SK-N-SH (cell line): ENCODE results near the gene PARD3. TPM values are rescaled to one million over a fixed set of nuclear protein-coding genes. Genes with fewer than 3 reads are reported as not detected.

Experiments used
- CTCF ChIA-PET: fragments of 300-600, 350-600 bp; formaldehyde crosslinking; extraction: SDS; loops from one replicate; lab custom pipeline; 2021; lab: Yijun Ruan, JAX
- POLR2A ChIA-PET: fragments of 350-600 bp; sonication (Branson Sonifier 250); formaldehyde crosslinking; extraction: SDS; loops from one replicate; lab custom pipeline; 2020; ENCODE audit warnings: antibody characterized with exemption, inconsistent platforms; lab: Yijun Ruan, JAX
- DNase-seq: peaks from one replicate; pipeline ENCODE4 v3.0.0; 2012
- H2AFZ ChIP-seq: fragments of 200-600 bp; sonication (generic); 2 replicates; pipeline ENCODE4 v1.8.1; 2016; ENCODE audit warnings: antibody characterized with exemption, mild to moderate bottlenecking, low read depth
- H3F3A ChIP-seq: fragments of 200-600 bp; sonication (generic); replicated peaks from 2 replicates; pipeline ENCODE3; 2016; ENCODE audit warnings: antibody characterized with exemption, mild to moderate bottlenecking; ENCODE audit not compliant: insufficient read depth
- H3K27ac ChIP-seq, 2 experiments: fragments of 200-500 bp in 1 of 2; fragments of 200-600 bp in 1 of 2; sonication (Bioruptor generic) in 1 of 2; sonication (generic), shearing (Covaris generic) in 1 of 2; 2 replicates each; pipeline versions ENCODE4 v1.5.1 to v1.6.1; 2014 to 2016; ENCODE audit warnings: low read depth in 2 of 2, inconsistent platforms in 1 of 2, low read length in 1 of 2, mild to moderate bottlenecking in 1 of 2, mixed read lengths in 1 of 2
- H3K27me3 ChIP-seq: fragments of 200-600 bp; sonication (generic), shearing (Covaris generic); 2 replicates; pipeline ENCODE4 v1.6.1; 2016; ENCODE audit warnings: mixed run types; ENCODE audit not compliant: insufficient read depth
- H3K36me3 ChIP-seq, 2 experiments: fragments of 200-500 bp in 1 of 2; fragments of 200-600 bp in 1 of 2; sonication (Bioruptor generic) in 1 of 2; sonication (generic) in 1 of 2; replicated peaks in 1 of 2; 2 replicates each; pipeline versions ENCODE3 to v1.5.1; 2014 to 2016; ENCODE audit warnings: low read length in 1 of 2, mild to moderate bottlenecking in 1 of 2; ENCODE audit not compliant: insufficient read depth in 2 of 2, control insufficient read depth in 1 of 2
- H3K4me1 ChIP-seq, 2 experiments: fragments of 200-500 bp in 1 of 2; fragments of 200-600 bp in 1 of 2; sonication (Bioruptor generic) in 1 of 2; sonication (generic), shearing (Covaris generic) in 1 of 2; 2 replicates each; pipeline versions ENCODE4 v1.5.1 to v1.6.1; 2014 to 2016; ENCODE audit warnings: low read depth in 1 of 2, low read length in 1 of 2, mixed run types in 1 of 2; ENCODE audit not compliant: insufficient read depth in 2 of 2, control insufficient read depth in 1 of 2
- H3K4me2 ChIP-seq: fragments of 200-600 bp; sonication (generic), shearing (Covaris generic); 2 replicates; pipeline ENCODE4 v1.6.1; 2017; ENCODE audit warnings: mixed run types
- H3K4me3 ChIP-seq, 2 experiments: fragments of 200-500 bp in 1 of 2; fragments of 200-600 bp in 1 of 2; sonication (Bioruptor generic) in 1 of 2; sonication (generic), shearing (Covaris generic) in 1 of 2; 2 replicates each; pipeline versions ENCODE4 v1.5.1 to v1.8.1; 2014 to 2016; ENCODE audit warnings: low read depth in 2 of 2, inconsistent platforms in 1 of 2, low read length in 1 of 2, mild to moderate bottlenecking in 1 of 2, mixed read lengths in 1 of 2, moderate library complexity in 1 of 2
- H3K79me2 ChIP-seq: fragments of 200-600 bp; sonication (generic); 2 replicates; pipeline ENCODE4 v1.8.1; 2017; ENCODE audit warnings: mild to moderate bottlenecking; ENCODE audit not compliant: insufficient read depth
- H3K9ac ChIP-seq: fragments of 200-600 bp; sonication (generic); 2 replicates; pipeline ENCODE4 v1.6.1; 2017; ENCODE audit warnings: mixed run types
- H3K9me2 ChIP-seq: fragments of 200-600 bp; sonication (generic); 2 replicates; pipeline ENCODE4 v1.6.1; 2017; ENCODE audit warnings: mixed run types
- H3K9me3 ChIP-seq: fragments of 200-600 bp; sonication (generic); 2 replicates; pipeline ENCODE4 v1.6.1; 2017; ENCODE audit warnings: mixed run types, mild to moderate bottlenecking, moderate library complexity
- H4K20me1 ChIP-seq: fragments of 200-600 bp; sonication (generic); 2 replicates; pipeline ENCODE4 v1.6.1; 2017; ENCODE audit warnings: mild to moderate bottlenecking, mixed run types; ENCODE audit not compliant: insufficient read depth
- CHD2 ChIP-seq: fragments of 150-350 bp; IDR thresholded peaks from 2 replicates; pipeline ENCODE4 v1.6.1; 2018; ENCODE audit warnings: low read length; ENCODE audit not compliant: partially characterized antibody
- EZH2phosphoT487 ChIP-seq: fragments of 200-600 bp; sonication (generic); IDR thresholded peaks from 2 replicates; pipeline ENCODE4 v1.6.1; 2017; ENCODE audit warnings: low read depth, mixed run types, mild to moderate bottlenecking, antibody characterized with exemption, moderate library complexity, borderline replicate concordance
- FOXM1 ChIP-seq: IDR thresholded peaks from 2 replicates; pipeline ENCODE4 v1.4.0; 2012; ENCODE audit warnings: low read depth, mild to moderate bottlenecking
- MXI1 ChIP-seq: IDR thresholded peaks from 2 replicates; pipeline ENCODE4 v1.6.1; 2012; ENCODE audit warnings: mild to moderate bottlenecking, low read depth, low read length, improper control_type of control experiment
- YY1 ChIP-seq: IDR thresholded peaks from 2 replicates; pipeline ENCODE4 v1.4.0; 2012; ENCODE audit warnings: low read depth, mild to moderate bottlenecking
- WGBS: methylation state at CpG from one replicate; pipeline ENCODE4 v1.1.6; 2017; ENCODE audit warnings: low lambda C conversion rate; 5-methylcytosine and 5-hydroxymethylcytosine counted together
- polyA plus RNA-seq, 3 experiments: library from polyadenylated mRNA; depleted of rRNA; stranded (reverse); fragments of >200 nt; gene quantifications; 2 replicates each; pipeline ENCODE4 v1.2.3, GENCODE V29; 2012
- TF ChIP-seq, protein P1 (sequence below): IDR thresholded peaks from 2 replicates; pipeline ENCODE4 v1.4.0; 2012; ENCODE audit warnings: low read depth, borderline replicate concordance
- TF ChIP-seq, protein P2 (sequence below): IDR thresholded peaks from 2 replicates; pipeline ENCODE4 v1.4.0; 2012; ENCODE audit warnings: low read depth
- TF ChIP-seq, protein P3 (sequence below): IDR thresholded peaks from 2 replicates; pipeline ENCODE4 v1.4.0; 2012; ENCODE audit warnings: low read depth, borderline replicate concordance
- TF ChIP-seq, protein P4 (sequence below): fragments of 150-350 bp; IDR thresholded peaks from 2 replicates; pipeline ENCODE4 v1.6.1; 2017; ENCODE audit warnings: antibody characterized with exemption, low read length, low read depth, borderline replicate concordance
- TF ChIP-seq, protein P5 (sequence below): IDR thresholded peaks from 2 replicates; pipeline ENCODE4; 2012

The PARD3 gene
- polyA plus RNA-seq, 1 of the 3 experiments (the other 2 are of a cell fraction) = 29.4 TPM

DNA sequence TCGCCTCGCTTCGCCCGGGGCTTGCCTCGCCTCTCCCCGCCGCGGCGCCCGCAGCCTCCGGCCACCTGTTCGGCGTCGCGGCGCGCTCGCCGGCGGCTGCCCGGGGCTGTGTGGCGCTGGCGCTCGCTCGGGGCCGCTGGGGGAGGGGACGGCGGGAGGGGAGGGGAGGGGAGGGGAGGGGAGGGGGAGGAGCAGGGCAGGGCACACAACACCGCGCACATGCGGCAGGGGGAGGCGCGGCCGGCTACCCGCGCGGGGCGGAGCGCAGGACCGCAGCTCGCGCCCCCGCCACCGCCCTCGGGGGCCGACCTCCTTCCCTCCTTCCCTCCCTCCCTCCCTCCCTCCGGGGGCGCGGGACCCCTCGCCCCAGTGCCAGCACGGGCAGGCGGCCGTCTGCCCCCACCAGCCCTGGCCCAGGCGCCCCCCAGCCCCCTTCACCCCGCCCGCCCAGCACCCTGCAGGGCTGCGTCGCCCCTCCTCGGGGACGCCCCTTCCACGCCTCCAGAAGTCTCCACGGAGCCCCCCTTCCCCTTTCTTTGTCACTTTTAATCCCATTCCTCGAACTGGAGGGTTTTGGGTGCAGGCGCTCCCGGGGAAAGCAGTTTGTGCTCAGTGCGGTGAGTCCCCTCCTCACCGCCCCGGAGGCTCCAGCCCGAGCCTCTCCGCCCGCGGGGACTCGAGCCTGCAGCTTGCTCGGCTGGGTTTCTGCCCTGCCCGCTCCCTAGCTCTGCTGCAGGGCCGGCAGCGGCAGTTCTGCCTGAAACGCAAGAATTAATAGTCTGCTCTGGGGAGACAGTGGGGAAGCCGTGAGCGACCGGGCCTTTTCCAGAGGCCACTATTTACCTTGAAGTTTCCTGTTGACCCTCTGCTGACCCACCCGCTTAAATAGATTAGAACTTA lies at the start of gene PARD3 (continued):
- TF ChIP-seq MXI1 (peak; percentile 0; the same call in 1 of the 2 replicates), FOXM1 (no peak), EZH2phosphoT487 (no peak)
- TF ChIP-seq, protein P1, sequence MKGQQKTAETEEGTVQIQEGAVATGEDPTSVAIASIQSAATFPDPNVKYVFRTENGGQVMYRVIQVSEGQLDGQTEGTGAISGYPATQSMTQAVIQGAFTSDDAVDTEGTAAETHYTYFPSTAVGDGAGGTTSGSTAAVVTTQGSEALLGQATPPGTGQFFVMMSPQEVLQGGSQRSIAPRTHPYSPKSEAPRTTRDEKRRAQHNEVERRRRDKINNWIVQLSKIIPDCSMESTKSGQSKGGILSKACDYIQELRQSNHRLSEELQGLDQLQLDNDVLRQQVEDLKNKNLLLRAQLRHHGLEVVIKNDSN = no peak
- TF ChIP-seq, protein P2, sequence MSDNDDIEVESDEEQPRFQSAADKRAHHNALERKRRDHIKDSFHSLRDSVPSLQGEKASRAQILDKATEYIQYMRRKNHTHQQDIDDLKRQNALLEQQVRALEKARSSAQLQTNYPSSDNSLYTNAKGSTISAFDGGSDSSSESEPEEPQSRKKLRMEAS = peak; percentile 73
- TF ChIP-seq, all 33 proteins: peak for 6

DNA sequence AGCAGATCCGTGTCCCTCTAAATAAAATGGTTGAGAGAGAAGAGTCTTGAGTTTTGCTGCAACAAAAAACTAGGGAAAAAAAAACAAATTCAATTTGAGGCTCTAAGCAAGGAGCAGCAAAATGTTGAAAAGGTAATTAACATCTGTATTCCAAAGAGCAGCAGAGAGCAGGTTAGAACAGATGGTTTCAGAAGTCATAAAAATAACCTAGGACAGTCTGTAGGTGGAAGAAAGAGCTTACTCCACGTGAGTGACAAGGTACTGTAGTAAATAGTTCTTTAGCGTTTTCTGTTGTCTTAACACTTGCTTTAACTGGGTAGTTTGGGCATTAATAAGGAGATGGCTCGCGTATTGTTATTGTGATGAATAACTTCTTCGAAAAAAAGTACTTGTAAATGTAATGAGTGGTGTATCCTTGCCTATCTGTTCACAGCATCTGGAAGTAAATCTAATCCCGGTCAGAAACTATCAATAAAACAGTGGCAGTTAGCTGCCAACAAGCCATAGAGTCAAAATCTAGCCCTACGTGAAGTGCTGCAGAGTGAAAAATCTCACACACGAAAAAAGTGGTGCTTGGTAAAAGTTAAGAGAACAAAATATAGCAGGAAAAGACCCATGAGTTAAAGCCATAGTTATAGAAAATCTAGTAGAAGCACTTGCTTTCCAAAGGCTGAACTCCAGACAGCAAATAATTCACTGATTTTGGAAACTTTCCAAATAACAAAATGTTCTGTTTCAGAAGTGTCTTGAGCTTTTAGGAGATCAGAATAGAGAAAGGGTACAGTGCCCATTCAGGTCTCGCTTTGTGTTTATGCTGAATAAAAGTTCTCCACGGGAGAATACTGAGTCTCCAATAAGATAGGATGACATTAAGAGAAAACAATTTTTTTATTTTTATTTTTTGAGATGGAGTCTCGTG lies 49.3 kb upstream of the PARD3 start:
- no peak for DNase-seq
- CTCF ChIA-PET = interaction anchor here (0.8 kb wide), 1 partner anchor 21 kb away, joined by 4 read pairs; no protein-coding TSS in a partner anchor
- no peak overlapping the region for H3K27ac ChIP-seq
- no peaks in the 10 kb centered on the region for H3K27me3 ChIP-seq
- H3K79me2 ChIP-seq = no peaks in the 10 kb centered on the region
- H2AFZ ChIP-seq = peak overlapping the region; percentile 39; the same call in 1 of the 2 replicates
- TF ChIP-seq, protein P3, sequence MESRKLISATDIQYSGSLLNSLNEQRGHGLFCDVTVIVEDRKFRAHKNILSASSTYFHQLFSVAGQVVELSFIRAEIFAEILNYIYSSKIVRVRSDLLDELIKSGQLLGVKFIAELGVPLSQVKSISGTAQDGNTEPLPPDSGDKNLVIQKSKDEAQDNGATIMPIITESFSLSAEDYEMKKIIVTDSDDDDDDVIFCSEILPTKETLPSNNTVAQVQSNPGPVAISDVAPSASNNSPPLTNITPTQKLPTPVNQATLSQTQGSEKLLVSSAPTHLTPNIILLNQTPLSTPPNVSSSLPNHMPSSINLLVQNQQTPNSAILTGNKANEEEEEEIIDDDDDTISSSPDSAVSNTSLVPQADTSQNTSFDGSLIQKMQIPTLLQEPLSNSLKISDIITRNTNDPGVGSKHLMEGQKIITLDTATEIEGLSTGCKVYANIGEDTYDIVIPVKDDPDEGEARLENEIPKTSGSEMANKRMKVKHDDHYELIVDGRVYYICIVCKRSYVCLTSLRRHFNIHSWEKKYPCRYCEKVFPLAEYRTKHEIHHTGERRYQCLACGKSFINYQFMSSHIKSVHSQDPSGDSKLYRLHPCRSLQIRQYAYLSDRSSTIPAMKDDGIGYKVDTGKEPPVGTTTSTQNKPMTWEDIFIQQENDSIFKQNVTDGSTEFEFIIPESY = no peak
- TF ChIP-seq, protein P4, sequence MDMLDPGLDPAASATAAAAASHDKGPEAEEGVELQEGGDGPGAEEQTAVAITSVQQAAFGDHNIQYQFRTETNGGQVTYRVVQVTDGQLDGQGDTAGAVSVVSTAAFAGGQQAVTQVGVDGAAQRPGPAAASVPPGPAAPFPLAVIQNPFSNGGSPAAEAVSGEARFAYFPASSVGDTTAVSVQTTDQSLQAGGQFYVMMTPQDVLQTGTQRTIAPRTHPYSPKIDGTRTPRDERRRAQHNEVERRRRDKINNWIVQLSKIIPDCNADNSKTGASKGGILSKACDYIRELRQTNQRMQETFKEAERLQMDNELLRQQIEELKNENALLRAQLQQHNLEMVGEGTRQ = no peak
- TF ChIP-seq YY1 = no peak
- TF ChIP-seq, protein P5, sequence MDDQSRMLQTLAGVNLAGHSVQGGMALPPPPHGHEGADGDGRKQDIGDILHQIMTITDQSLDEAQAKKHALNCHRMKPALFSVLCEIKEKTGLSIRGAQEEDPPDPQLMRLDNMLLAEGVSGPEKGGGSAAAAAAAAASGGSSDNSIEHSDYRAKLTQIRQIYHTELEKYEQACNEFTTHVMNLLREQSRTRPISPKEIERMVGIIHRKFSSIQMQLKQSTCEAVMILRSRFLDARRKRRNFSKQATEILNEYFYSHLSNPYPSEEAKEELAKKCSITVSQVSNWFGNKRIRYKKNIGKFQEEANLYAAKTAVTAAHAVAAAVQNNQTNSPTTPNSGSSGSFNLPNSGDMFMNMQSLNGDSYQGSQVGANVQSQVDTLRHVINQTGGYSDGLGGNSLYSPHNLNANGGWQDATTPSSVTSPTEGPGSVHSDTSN = no peak
- TF ChIP-seq CHD2 = no peak
- H3F3A ChIP-seq = no peaks in the 10 kb centered on the region
- H3K4me1 ChIP-seq = no peaks in the 10 kb centered on the region; a peak in 1 of 4 replicates
- H3K4me3 ChIP-seq = no peak overlapping the region
- POLR2A ChIA-PET = no interaction called here
- 71% methylated on average over 12 of the region's 12 CpGs for WGBS
- no peak overlapping the region for H3K4me2 ChIP-seq
- no peaks in the 10 kb centered on the region for H3K9me2 ChIP-seq
- no peaks in the 10 kb centered on the region for H3K9me3 ChIP-seq
- no peak overlapping the region for H3K9ac ChIP-seq
- H4K20me1 ChIP-seq = no peaks in the 10 kb centered on the region
- H3K36me3 ChIP-seq = no peaks in the 10 kb centered on the region
